OCI-LY7 (cell line): Measurements from ENCODE around the gene CSKMT. TPM values are rescaled to one million over a fixed set of nuclear protein-coding genes. Genes with fewer than 3 reads are reported as not detected.

ENCODE experiments used
- BruUV-seq: library from RNA; stranded (reverse); fragments of 400-500 nt; replicated peaks from 2 replicates; lab custom pipeline; 2021; lab: Mats Ljungman, UMichigan
- CTCF ChIA-PET: fragments of 300-600 bp; sonication (Branson Sonifier 250); formaldehyde crosslinking; loops from one replicate; lab custom pipeline; 2022; ENCODE audit warnings: antibody characterized with exemption; ENCODE audit not compliant: unreplicated experiment; lab: Charles Lee
- POLR2A ChIA-PET: fragments of 300-600 bp; sonication (Branson Sonifier 250); formaldehyde crosslinking; loops from one replicate; lab custom pipeline; 2022; ENCODE audit warnings: antibody characterized with exemption; lab: Charles Lee
- DNase-seq: peaks from one replicate; pipeline ENCODE4 v3.0.0-alpha.2; 2015; ENCODE audit warnings: low spot score
- H2AFZ ChIP-seq: fragments of 200-600 bp; sonication (generic), shearing (Covaris generic); 2 replicates; pipeline ENCODE4 v1.6.1; 2014; ENCODE audit warnings: mild to moderate bottlenecking, antibody characterized with exemption, low read length, moderate library complexity
- H3K27ac ChIP-seq: fragments of 200-600 bp; sonication (generic); 2 replicates; pipeline ENCODE4 v1.5.1; 2014; ENCODE audit warnings: mixed run types, low read depth, mild to moderate bottlenecking, moderate library complexity, low read length, inconsistent platforms; ENCODE audit not compliant: poor library complexity, severe bottlenecking
- H3K36me3 ChIP-seq: fragments of 200-600 bp; sonication (generic); 2 replicates; pipeline ENCODE4 v1.6.1; 2014; ENCODE audit warnings: mild to moderate bottlenecking, antibody characterized with exemption, low read length, moderate library complexity, mixed read lengths; ENCODE audit not compliant: insufficient read depth
- H3K4me1 ChIP-seq: fragments of 200-600 bp; sonication (generic); 2 replicates; pipeline ENCODE4 v1.5.1; 2014; ENCODE audit warnings: mild to moderate bottlenecking, low read length; ENCODE audit not compliant: insufficient read depth, poor library complexity, severe bottlenecking
- H3K4me2 ChIP-seq: fragments of 200-600 bp; sonication (generic); 2 replicates; pipeline ENCODE4 v1.6.1; 2014; ENCODE audit warnings: mild to moderate bottlenecking, low read length
- H3K4me3 ChIP-seq: fragments of 200-600 bp; sonication (generic); 2 replicates; pipeline ENCODE4 v1.5.1; 2014; ENCODE audit warnings: mild to moderate bottlenecking, low read depth, low read length; ENCODE audit not compliant: poor library complexity, severe bottlenecking
- H3K79me2 ChIP-seq: fragments of 200-600 bp; sonication (generic); 2 replicates; pipeline ENCODE4 v1.6.1; 2016; ENCODE audit warnings: low read depth, mild to moderate bottlenecking, low read length, moderate library complexity, mixed read lengths; ENCODE audit not compliant: insufficient read depth
- H3K9me2 ChIP-seq: fragments of 200-600 bp; sonication (generic); 2 replicates; pipeline ENCODE4 v1.6.1; 2016; ENCODE audit warnings: mild to moderate bottlenecking, low read length, mixed read lengths; ENCODE audit not compliant: insufficient read depth
- H3K9me3 ChIP-seq: fragments of 200-600 bp; sonication (generic); 2 replicates; pipeline ENCODE4 v1.6.1; 2014; ENCODE audit warnings: mild to moderate bottlenecking, mixed run types, low read length, mixed read lengths
- H4K20me1 ChIP-seq: fragments of 200-600 bp; sonication (generic); 2 replicates; pipeline ENCODE4 v1.6.1; 2014; ENCODE audit warnings: mild to moderate bottlenecking, antibody characterized with exemption, low read length, moderate library complexity, mixed read lengths; ENCODE audit not compliant: insufficient read depth
- CTCF ChIP-seq: fragments of 200-600 bp; sonication (generic); conservative IDR thresholded peaks from 2 replicates; pipeline ENCODE4 v1.5.1; 2014; ENCODE audit warnings: mild to moderate bottlenecking, antibody characterized with exemption, low read length, moderate library complexity, mixed read lengths
- EZH2phosphoT487 ChIP-seq: fragments of 200-600 bp; sonication (generic); IDR thresholded peaks from 2 replicates; pipeline ENCODE4 v1.6.1; 2018; ENCODE audit warnings: low read depth, borderline replicate concordance, mild to moderate bottlenecking, mixed run types, antibody characterized with exemption, low read length, moderate library complexity, mixed read lengths
- intact Hi-C: fragments of 100-400 bp; cut with micrococcal nuclease; formaldehyde crosslinking; loops from one replicate; pipeline ENCODE4 v1.10.0; 2022; ENCODE audit not compliant: unreplicated experiment
- total RNA-seq, 2 experiments: library from RNA; depleted of rRNA in 1 of 2; stranded (reverse); fragments of >200 nt in 1 of 2; shearing (Covaris generic) in 1 of 2; gene quantifications; 2 replicates each; pipeline ENCODE4 v1.2.3, GENCODE V29; 2014 to 2022

Gene CSKMT
- total RNA-seq, 2 experiments from 2014 or later: 80.1 to 88.4 TPM

- H3K36me3 ChIP-seq: peaks cover 93% of the 10 kb centered on the region
- no peaks in the 10 kb centered on the region for H3K9me2 ChIP-seq
- no TSS peak for BruUV-seq
- intact Hi-C loops: loop anchor here (2.0 kb wide), 1 partner anchor 19 kb away; the partner anchor contains the start of gene HNRNPUL2
- POLR2A ChIA-PET: interaction anchor here (0.8 to 1.6 kb wide), 3 partner anchors 20 to 36 kb away, joined by 3 to 5 read pairs (median 3); partner anchors contain the start of genes HNRNPUL2, TTC9C and UQCC3
- no peaks in the 10 kb centered on the region for H3K9me3 ChIP-seq
- peaks cover 44% of the 10 kb centered on the region for H3K4me1 ChIP-seq
- DNase-seq: no peak
- peak within 1 kb of the TSS; percentile 73 for H3K27ac ChIP-seq
- TF ChIP-seq CTCF: no peak
- no peak for TF ChIP-seq EZH2phosphoT487
- no peaks in the 10 kb centered on the region for H3K79me2 ChIP-seq
- peak within 1 kb of the TSS; percentile 73 for H3K4me3 ChIP-seq
- H2AFZ ChIP-seq: no peak within 1 kb of the TSS
- CTCF ChIA-PET: no interaction called here
- peak within 1 kb of the TSS; percentile 94 for H3K4me2 ChIP-seq
- no peaks in the 10 kb centered on the region for H4K20me1 ChIP-seq
Measured at GRCh38 chr11:62707277-62707861, 42.3 kb downstream of the CSKMT start, which contains the start of the genes BSCL2 and GNG3. TSS of gene BSCL2 (minus strand) at chr11:62707424. CDS start at chr11:62707195, 229 bp downstream. TSS of gene GNG3 (plus strand) at chr11:62707676. CDS start at chr11:62708296, 620 bp downstream.

- no peaks in the 10 kb centered on the region for H3K79me2 ChIP-seq
- TF ChIP-seq CTCF: no peak
- no peak for TF ChIP-seq EZH2phosphoT487
- BruUV-seq: no TSS peak
- ChIA-PET POLR2A (interaction anchor here (0.5 to 1.6 kb wide), 5 partner anchors 11 to 65 kb away, joined by 3 to 6 read pairs (median 4); partner anchors contain the start of genes C11orf98, CSKMT, HNRNPUL2 and TTC9C), CTCF (no interaction called here)
- H3K9me2 ChIP-seq: no peaks in the 10 kb centered on the region
- H3K4me1 ChIP-seq: peaks cover 52% of the 10 kb centered on the region
- no peak for DNase-seq
- intact Hi-C loops: no loop called here
- H2AFZ ChIP-seq: no peak overlapping the region
- peak overlapping the region; percentile 65 for H3K4me3 ChIP-seq
- peak overlapping the region; percentile 83 for H3K4me2 ChIP-seq
- H3K9me3 ChIP-seq: no peaks in the 10 kb centered on the region
- peaks cover 93% of the 10 kb centered on the region for H3K36me3 ChIP-seq
- H3K27ac ChIP-seq: peak overlapping the region; percentile 73
- no peaks in the 10 kb centered on the region for H4K20me1 ChIP-seq
Measured at GRCh38 chr11:62708392-62708791, 43.3 kb downstream of the CSKMT start.

- CTCF ChIA-PET: no interaction called here
- Histone ChIP-seq H3K4me1 (peaks cover 56% of the 10 kb centered on the region), H3K4me2 (peak overlapping the region; percentile 83), H3K4me3 (peak overlapping the region; percentile 65), H3K9me2 (no peaks in the 10 kb centered on the region), H2AFZ (peak overlapping the region; percentile 44; the same call in 1 of the 2 replicates), H4K20me1 (no peaks in the 10 kb centered on the region), H3K79me2 (no peaks in the 10 kb centered on the region), H3K9me3 (no peaks in the 10 kb centered on the region), H3K36me3 (peaks cover 93% of the 10 kb centered on the region), H3K27ac (peak overlapping the region; percentile 73)
- no peak for DNase-seq
- POLR2A ChIA-PET: interaction anchor here (0.6 to 1.6 kb wide), 6 partner anchors 19 to 66 kb away, joined by 3 to 6 read pairs (median 4); partner anchors contain the start of genes C11orf98, CSKMT, HNRNPUL2 and TTC9C
- no TSS peak for BruUV-seq
- TF ChIP-seq CTCF: no peak
- no peak for TF ChIP-seq EZH2phosphoT487
- intact Hi-C loops: no loop called here
Measured at GRCh38 chr11:62708793-62709192, 43.7 kb downstream of the CSKMT start.
